Tibial nerve (tissue), 3 donors: ENCODE results near the gene SNAI3.

Experiments
- EP300 ChIP-seq, 2 donors: sonication (generic); formaldehyde crosslinking; IDR thresholded peaks; one replicate each; pipeline ENCODE4 v1.6.1; 2017; ENCODE audit warnings: antibody characterized with exemption in 2 of 2, mild to moderate bottlenecking in 1 of 2
- POLR2A ChIP-seq, 2 donors: fragments of 450-650 bp; IDR thresholded peaks; one replicate each; pipeline ENCODE4 v1.6.1; 2017; ENCODE audit warnings: antibody characterized with exemption in 2 of 2, mild to moderate bottlenecking in 2 of 2, moderate library complexity in 2 of 2

GRCh38 chr16:88712362-88712979, 26.2 kb upstream of the SNAI3 start:
- TF ChIP-seq EP300 (IDR thresholded peaks at IDR 0.05) = no peak
- no peak for TF ChIP-seq POLR2A (IDR thresholded peaks at IDR 0.05)
